IPS-11a (cell line): Measurements from ENCODE around the gene SLC4A5.
"Not testable (repeated sequence)": the region's sequence is repeated elsewhere in the genome, so short reads cannot be mapped to it uniquely, and the experiment has no call there.

Source experiments
- H3K4me3 ChIP-seq: one replicate; pipeline ENCODE4 v1.5.1; 2013; ENCODE audit warnings: low read depth, low read length, control low read depth

SLC4A5 gene

DNA sequence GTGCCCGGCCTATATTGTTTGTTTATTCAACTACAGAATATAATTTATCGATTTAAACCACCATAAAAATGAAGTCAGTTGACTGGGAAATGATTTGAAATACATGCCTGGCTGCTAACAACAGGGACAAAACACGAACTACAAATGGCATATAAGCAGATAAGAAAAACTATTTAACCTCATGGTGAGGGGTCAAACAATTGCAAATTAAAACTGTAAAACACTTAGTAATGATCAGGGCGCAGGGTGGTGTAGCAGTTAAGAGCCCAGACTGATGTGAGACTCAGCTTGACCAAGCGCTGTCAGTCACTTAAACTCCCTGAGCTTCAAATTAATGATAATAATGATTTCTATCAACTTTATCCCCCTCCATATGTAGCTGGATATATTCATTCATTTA, 138.1 kb downstream of the SLC4A5 start:
- H3K4me3 ChIP-seq = no peak overlapping the region

DNA sequence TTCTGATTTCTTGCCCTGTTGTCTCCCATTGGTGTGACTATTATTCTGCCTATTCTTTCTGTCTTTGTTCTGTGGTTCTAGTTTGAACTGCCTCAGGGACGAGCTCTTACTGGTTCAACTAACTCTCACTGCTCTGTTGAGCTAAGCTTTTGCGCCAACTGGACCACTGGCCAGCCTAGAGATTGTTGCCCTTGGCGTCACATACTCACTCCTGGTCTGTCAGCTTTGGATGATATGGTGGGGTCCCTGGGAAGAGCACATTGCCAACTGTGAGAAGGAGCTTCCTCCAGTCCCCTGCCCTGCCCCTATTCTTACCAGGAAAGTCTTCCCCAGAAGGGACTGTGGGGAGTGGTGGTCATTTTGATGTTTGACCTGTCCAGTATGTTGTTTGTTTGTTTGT, 138.8 kb downstream of the SLC4A5 start:
- no peak overlapping the region for H3K4me3 ChIP-seq

DNA sequence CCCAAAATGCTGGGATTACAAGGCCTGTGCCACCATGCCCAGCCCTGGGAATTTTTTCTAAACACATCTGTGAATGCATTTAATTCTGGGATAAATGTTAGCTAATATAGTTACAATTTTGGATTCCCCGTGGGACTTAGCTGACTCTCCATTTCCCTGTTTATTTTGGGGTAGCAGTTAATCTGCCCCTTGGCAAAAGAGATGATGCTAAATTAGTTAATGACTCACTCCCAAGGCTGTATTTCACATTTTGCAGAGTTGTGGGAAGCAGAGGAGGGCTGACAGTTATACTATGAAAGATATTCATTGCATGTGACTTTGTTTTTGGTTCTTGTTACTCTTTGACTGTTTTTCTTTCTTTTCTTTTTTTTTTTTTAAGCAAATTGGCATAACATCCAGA, 141.6 kb downstream of the SLC4A5 start:
- H3K4me3 ChIP-seq = peak overlapping the region; percentile 2

DNA sequence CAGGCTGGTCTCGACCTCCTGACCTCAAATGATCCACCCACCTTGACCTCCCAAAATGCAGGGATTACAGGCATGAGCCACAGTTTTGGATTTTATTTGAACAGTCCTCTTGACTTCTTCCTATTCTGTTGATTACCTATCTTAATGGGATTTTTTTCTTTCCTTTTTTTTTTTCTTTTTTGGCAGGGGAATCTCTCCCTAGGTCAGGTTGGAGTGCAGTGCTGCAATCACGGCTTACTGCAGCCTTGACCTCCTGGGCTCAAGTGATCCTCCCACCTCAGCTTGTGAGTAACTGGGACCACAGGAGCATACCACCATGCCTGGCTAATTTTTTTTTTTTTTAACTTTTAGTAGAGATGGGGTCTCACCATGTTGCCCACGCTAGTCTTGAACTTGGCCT, 142.0 kb downstream of the SLC4A5 start:
- peak overlapping the region; percentile 2 for H3K4me3 ChIP-seq

DNA sequence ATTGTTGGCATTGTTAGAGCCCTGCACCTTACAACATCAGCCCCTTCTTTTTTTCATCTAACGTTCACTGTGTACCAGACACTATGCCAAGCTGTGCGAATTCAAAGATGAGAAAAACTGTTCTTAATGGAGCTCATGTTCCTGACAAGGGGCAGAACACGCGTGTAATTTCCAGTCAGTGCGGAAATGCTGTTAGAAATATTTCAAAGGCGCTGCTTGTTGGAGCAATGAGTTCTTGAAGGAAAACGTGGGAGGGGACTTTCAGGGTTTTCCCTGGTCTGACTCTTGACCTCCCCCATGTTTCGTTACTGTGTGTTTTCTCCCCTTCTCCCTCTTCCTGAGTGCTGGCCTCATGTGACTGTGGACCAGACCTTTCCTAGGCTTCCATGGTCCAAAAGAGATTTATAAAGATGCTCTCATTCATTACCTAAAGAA, 143.3 kb downstream of the SLC4A5 start:
- H3K4me3 ChIP-seq = peak overlapping the region; percentile 95

DNA sequence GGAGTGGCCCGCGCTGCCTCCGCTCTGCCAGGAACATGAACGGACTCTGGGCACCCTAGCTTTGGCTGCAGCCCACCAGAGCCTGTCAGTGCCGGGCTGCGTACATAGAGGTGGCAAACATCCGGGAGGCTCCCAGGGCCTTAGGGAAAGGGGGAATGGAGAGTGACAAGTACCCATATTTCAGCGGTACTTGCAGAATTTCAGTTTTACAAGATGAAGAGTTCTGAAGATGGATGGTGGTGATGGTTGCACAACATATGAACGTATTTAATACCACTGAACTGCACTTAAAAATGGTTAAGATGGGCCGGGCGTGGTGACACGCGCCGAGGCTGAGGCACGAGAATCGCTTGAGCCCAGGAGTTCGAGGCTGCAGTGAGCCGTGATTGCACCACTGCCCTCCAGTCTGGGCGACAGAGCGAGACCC, 143.9 kb downstream of the SLC4A5 start:
- H3K4me3 ChIP-seq = peak overlapping the region; percentile 95

DNA sequence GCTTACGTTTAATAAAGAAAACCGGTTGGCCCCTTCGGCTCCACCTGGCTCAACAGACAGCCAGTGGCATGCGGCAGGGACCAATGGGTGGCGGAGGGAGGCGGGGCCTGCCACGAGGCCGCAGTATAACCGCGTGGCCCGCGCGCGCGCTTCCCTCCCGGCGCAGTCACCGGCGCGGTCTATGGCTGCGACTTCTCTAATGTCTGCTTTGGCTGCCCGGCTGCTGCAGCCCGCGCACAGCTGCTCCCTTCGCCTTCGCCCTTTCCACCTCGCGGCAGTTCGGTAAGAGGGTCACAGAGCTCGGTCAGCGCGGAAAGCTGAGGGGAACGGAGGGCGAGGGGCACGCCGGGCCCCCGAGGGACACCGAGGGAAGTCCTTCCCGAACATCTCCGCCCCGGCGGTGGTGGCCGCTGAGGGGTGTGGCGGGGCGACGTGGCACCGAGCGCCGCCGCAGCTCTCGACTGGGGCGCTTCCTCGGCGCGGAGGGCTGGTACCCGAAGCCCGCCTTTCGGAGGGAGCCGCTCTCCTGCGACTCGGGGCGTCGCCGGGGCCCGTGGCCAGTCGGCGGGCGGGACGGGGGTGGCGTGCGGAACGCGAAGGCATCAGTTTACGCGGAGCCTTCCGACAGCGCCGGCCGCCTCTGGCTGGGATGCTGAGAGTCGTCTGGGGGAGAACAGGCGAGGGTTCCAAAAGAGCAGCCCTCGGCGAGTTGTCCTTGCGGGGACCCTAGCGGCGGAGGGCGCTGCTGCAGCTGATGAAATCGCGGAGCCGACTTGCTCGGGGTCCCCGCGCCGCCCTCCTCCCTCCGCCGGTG, 144.5 kb downstream of the SLC4A5 start, which contains the start of gene MTHFD2:
Gene MTHFD2, plus strand, starts transcription at position 155 of the 814 bp plus-strand sequence. Its CDS starts 27 bp downstream, at position 182.
- peak within 1 kb of the TSS; percentile 95 for H3K4me3 ChIP-seq

DNA sequence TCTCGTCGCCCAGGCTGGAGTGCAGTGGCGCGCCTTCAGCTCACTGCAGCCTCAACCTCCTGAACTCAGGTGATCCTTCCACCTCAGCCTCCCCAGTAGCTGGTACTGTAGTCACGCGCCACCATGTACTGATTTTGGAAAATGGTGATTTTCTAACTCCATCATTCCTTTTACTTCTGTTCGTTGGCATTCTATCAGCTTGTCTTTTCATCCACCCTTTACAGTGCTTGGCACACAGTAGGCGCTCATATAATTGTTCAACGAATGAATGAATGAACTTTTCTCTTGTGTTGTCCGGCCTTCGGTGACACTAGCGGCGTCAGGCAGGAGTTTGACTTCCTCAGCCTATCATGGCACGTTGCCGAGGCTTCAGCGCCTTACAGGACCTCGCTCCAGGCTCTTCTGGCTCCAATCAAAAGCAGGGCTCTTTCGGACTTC, 145.2 kb downstream of the SLC4A5 start:
- H3K4me3 ChIP-seq = peak overlapping the region; percentile 95

DNA sequence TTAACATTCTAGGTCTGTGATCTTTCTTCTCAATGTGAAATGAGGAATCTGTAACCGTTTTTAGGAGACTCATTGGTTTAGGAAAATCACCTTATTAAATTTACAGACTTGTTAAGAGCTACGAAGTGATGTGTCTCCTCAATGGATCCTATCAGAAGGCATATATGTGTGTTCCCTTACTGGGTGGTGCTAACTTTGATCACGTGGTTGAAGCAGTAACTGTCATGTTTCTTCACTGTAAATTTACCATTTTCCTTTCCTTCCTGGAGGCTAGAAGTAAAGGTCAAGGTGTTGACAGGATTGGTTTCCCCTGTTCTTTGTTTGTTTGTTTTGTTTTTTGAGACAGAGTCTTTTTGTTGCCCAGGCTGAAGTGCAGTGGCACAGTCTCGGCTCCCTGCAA, 146.2 kb downstream of the SLC4A5 start:
- no peak overlapping the region for H3K4me3 ChIP-seq

DNA sequence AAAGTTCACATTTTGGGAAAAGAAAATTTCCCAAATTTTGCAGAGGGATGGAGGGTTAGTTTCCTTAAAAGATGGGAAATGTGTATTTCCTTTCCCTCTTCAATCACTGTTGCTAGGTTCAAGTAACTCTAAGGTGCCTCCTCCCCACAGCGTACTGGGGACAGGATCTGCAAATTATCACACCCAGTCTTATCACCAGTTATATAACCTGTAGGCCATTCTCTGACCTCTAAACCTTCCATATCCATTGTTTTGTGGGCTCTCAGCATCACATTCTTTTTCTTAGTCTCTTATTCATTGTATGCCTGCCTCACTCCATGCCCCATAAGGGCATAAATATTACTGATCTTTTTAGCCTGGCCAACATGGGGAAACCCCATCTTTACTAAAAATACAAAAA, 148.4 kb downstream of the SLC4A5 start:
- no peak overlapping the region for H3K4me3 ChIP-seq

DNA sequence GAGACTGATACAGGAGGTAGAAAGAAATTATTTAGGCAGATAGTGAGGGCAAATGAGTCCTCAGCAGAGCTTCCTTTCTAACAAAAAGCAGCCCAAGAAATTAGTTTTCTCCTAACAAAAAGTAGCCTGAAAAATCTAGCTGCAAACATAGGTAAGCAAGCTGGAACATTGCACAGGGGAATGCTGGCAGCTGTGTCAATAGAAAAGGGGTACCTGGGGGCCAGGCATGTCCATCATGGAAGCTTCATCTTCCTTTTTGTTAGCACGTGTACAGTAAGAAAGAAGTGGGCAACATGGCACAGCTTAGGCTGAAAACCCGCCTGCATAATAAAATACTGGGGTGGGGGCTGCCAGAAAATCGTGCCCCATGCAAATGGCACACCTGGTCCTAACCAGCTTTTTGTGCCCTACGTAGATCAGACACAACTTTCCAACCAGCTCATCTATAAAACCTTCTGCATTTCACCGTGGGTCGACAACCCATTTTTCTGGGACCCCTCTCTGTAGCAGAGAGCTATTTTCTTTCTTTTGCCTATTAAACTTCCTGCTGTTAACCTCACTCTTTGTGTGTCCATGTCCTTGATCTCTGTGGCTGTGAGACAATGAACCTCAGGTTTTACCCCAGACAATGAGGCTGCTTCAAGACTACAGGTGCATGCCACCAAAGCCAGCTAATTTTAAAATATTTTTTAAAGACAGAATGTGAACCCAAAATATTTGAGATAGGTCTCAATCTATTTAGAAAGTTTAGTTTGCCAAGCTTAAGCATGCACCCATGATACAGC, 151.4 kb downstream of the SLC4A5 start:
- H3K4me3 ChIP-seq = no peak overlapping the region

DNA sequence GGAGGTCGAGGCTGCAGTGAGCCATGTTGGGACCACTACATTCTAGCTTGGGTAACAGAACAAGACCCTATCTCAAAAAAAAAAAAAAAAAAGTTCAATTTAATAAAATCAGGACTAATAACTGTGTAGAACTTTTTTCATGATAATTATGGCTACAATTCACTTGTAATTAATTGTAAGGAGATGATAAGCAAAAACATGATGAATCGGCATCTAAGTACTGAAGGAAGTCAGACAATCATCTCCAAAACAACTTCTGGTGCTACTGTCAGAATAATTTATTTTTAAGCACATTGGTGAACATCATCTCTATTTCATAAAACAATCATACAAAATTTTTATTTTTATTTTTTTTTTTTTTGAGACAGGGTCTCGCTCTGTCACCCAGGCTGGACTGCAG, 154.5 kb downstream of the SLC4A5 start:
- H3K4me3 ChIP-seq = no peak overlapping the region

DNA sequence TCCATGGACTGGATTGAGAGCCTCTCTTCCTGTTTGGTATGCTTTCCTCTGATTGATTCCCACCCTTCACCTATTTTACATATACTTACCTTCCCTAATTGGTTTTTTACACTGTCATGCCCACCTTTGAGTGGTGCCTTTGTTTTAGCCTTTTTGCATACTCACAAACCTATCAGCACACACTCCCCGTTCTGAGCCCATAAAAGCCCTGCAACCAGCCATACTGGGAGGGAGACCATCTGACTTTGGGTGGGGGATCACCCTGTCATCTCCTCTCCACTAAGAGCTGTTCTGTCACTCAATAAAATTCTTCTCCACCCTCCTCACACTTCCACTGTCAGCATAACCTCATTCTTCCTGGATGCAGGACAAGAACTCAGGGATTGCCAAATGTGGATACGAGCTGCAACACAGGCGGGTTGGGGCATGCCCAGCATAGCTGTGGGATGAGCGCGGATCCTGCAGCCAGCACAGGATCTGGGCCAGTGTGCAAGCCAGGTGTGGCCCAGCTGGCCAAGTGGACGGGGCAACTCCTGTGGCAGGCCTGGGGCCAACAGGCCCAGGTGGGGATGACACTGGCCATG, 155.1 kb downstream of the SLC4A5 start:
- H3K4me3 ChIP-seq = no peak overlapping the region

DNA sequence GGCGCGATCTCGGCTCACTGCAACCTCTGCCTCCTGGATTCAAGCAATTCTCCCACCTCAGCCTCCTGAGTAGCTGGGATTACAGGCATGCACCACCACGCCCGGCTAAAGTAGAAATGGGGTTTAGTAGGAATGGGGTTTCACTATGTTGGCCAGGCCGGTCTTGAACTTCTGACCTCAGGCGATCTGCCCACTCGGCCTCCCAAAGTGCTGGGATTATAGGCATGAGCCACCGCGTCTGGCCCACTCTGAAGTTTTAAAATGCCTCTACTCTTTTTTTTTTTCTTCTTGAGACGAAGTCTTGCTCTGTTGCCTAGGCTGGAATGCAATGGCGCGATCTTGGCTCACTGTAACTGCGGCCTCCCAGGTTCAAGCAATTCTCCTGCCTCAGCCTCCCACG, 156.5 kb downstream of the SLC4A5 start:
- not testable (repeated sequence) for H3K4me3 ChIP-seq

DNA sequence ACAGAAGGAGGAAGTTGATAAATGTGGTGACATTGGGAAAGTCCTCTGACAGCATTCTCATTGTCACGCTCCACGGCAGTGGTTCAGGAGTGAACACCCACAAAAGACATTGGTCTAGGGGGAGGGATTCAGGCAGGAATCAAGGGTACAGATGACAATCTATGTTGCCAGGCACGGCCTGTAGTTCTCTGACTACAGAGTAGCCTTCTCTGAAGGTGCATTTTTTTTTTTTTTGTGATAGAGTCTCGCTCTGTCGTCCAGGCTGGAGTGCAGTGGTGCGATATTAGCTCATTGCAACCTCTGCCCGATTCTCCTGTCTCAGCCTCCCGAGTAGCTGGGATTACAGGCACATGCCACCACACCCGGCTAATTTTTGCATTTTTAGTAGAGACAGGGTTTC, 157.2 kb downstream of the SLC4A5 start:
- no peak overlapping the region for H3K4me3 ChIP-seq

DNA sequence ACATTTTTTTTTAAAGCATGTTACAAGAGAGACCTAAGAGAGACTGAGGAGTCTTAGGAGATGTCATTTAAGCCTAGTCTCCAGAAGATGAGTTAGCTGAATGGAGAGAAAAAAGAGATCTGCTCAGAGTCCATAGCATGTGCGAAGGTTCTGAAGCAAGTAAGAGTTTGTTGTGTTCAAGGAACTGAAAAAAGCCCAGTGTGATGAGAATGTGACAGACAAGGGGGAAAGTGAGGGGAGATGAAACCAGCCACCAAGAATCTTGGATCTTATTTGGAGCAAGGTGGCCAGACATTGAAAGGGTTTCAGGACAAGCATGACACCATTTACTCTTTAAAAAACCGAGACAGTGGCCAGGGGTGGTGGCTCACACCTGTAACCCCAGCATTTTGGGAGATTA, 159.3 kb downstream of the SLC4A5 start:
- H3K4me3 ChIP-seq = no peak overlapping the region

DNA sequence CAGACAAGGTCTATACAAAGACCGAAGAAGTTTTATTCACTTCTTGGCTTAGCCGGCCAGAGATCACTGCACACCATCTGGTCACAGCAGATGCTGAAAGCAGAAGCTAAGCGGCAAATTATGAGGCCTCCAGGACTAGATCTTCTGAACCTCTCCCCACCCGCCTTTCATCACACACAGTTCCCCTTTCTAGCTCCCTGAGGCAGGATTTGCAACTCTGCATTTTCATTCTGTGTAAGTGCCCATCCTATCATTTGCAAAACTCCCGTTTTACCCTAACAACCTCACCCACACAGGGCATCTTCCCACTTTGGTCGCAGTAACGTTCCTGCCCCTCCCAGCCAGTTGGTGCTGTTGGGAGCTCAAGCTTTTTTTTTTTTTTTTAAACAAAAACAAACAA, 161.5 kb downstream of the SLC4A5 start:
- H3K4me3 ChIP-seq = no peak overlapping the region

DNA sequence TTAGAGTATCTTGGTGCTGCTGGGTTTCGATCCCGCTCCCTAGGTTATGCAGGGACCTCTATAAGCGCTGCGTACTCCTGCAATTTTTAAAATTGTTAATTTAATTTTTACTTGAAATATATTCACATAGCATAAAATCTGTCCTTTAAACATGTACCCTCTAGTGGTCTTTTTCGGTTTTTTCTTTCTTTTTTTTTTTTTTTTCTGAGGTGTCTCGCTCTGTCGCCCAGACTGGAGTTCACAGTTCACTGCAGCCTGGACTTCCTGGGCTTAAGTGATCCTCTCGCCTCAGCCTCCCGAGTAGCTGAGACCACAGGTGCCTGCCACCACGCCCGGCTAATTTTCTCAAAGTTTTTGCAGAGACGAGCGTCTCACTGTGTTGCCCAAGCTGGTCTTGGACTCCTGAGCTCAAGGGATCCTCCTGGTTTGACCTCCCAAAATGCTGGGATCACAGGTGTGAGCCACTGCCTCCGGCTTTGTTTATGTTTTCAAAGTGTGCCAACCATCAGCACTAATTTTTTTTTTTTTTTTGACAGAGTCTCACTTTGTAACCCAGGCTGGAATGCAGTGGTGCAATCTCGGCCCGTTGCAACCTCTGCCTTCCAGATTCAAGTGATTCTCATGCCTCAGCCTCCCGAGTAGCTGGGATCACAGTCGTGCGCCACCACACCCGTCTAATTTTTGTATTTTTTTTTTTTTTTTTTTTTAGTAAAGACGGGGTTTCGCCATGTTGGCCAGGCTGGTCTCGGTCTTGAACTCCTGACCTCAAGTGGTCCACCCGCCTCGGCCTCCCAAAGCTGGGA, 164.0 kb downstream of the SLC4A5 start:
- peak overlapping the region; percentile 28 for H3K4me3 ChIP-seq

DNA sequence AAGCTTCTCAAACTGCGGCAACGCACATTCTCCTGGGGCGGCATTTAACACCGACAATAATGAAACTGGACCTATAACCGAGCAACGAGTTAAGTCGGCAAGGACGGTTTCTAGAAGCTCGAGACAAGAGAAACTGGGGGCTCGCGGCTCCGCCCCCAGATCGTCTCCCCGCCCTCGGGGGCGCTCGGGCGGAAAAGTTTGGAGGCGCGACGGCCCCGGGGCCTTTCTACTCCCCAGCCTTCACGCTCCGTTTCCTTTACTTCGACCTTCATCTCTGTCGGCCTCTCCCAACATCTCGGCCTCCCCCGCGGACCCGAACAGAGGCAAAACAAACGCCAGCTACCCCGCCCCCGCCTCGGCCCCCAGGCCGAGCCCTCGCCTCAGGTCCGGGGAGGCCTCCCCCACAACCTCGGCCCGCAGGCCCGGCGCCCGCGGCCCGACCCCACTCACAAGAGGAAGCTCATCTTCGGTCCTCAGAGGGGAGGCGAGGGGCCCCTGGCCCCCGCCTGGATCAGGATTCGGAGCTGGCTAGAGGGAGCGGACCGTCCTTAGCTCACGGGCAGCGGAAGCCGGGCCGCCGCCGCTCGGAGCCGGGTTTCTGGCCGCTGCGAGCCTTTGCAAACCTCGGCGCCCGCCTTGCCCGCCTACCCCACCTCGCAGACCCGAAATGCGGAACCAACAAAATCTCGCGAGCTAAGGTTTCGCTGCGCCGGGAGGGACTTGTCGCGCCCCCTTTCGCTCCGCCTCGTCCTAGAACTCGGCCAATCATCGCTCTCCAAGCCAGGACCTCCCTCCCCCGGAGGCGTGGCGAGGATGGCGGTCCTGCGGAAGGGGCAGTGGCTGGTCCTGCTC, 164.8 kb downstream of the SLC4A5 start, which contains the start of gene MOB1A:
Gene MOB1A, minus strand, starts transcription at position 669 of the 852 bp plus-strand sequence. Its CDS starts 205 bp downstream, at position 464.
- H3K4me3 ChIP-seq = peak within 1 kb of the TSS; percentile 70

DNA sequence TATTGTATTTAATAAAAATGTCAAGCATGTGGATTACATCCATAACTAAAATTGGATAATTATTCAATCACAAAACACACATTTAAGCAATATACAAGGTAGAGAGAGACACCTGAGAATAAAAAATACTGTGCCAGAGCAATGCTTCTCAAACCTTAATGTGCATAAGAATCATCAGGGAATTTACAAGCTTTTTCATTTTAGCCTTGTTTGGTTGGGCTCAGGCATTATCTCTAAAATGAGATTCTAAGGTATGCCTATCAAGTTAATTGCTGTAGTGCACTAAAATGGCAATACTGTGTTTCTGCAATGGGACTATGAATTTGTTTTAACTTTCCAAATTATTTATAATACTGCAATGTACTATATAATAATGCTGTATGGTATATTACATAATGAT, 165.5 kb downstream of the SLC4A5 start:
- H3K4me3 ChIP-seq = peak overlapping the region; percentile 70
